K562 (cell line): Measurements from ENCODE around the gene PLCB1. TPM values are rescaled to one million over a fixed set of nuclear protein-coding genes. Genes with fewer than 3 reads are reported as not detected.

Experiments
- ATAC-seq: fragments of 200-7000 bp; cut with Tn5 transposase; 3 replicates; pipeline ENCODE4 v1.9.1; 2020; ENCODE audit warnings: moderate library complexity
- BruUV-seq: library from RNA; stranded (reverse); fragments of 400-500 nt; replicated peaks from 2 replicates; lab custom pipeline; 2021; lab: Mats Ljungman, UMichigan
- CTCF ChIA-PET: fragments of 300-600 bp; formaldehyde crosslinking; extraction: SDS; loops from one replicate; lab custom pipeline; 2021; ENCODE audit warnings: low intra/inter-chr PET ratio; lab: Yijun Ruan, JAX
- POLR2A ChIA-PET: fragments of 300-600, 350-650 bp; sonication (Branson Sonifier 250); formaldehyde crosslinking; extraction: SDS; loops from one replicate; lab custom pipeline; 2021; ENCODE audit warnings: antibody characterized with exemption, inconsistent platforms; lab: Yijun Ruan, JAX
- DNase-seq, 4 experiments: peaks; one replicate each; pipeline versions ENCODE4 v3.0.0 to v3.0.0-alpha.2; 2011 to 2018; ENCODE audit warnings: low spot score in 3 of 4, mixed read lengths in 3 of 4; ENCODE audit errors: extremely low read depth in 1 of 4
- FAIRE-seq: peaks from 2 replicates; lab custom pipeline; 2011; peaks lifted over from hg19 to GRCh38; lab: Jason Lieb, UNC
- H2AFZ ChIP-seq: 2 replicates; pipeline ENCODE4 v1.6.0; 2011; ENCODE audit warnings: low read depth, low read length, control low read depth, inconsistent platforms
- H3K27ac ChIP-seq: fragments of 200-600 bp; 3 replicates; pipeline ENCODE4 v1.8.0; 2011; ENCODE audit warnings: low read depth, mild to moderate bottlenecking, control low read depth, inconsistent platforms, low read length, moderate library complexity, mixed read lengths; ENCODE audit errors: extremely low read depth
- H3K27me3 ChIP-seq, 2 experiments: fragments of 300-600 bp in 1 of 2; 2 replicates in 1 of 2; 3 replicates in 1 of 2; pipeline versions ENCODE4 v1.6.0 to v1.8.0; 2011; ENCODE audit warnings: inconsistent platforms in 2 of 2, low read length in 2 of 2, mild to moderate bottlenecking in 1 of 2, mixed read lengths in 1 of 2, moderate library complexity in 1 of 2; ENCODE audit not compliant: control insufficient read depth in 2 of 2, insufficient read depth in 2 of 2
- H3K36me3 ChIP-seq: fragments of 300-600 bp; 3 replicates; pipeline ENCODE4 v1.8.0; 2011; ENCODE audit warnings: mild to moderate bottlenecking, low read length, inconsistent platforms; ENCODE audit not compliant: control insufficient read depth, insufficient read depth
- H3K4me1 ChIP-seq, 2 experiments: fragments of 200-600 bp in 1 of 2; replicated peaks in 1 of 2; 2 replicates in 1 of 2; 3 replicates in 1 of 2; pipeline versions ENCODE4 v1.5.1 to v1.8.0; 2011; ENCODE audit warnings: inconsistent platforms in 2 of 2, low read length in 2 of 2, mild to moderate bottlenecking in 1 of 2, mixed read lengths in 1 of 2, moderate library complexity in 1 of 2; ENCODE audit not compliant: control insufficient read depth in 2 of 2, insufficient read depth in 2 of 2
- H3K4me2 ChIP-seq: 2 replicates; pipeline ENCODE4 v1.6.1; 2011; ENCODE audit warnings: low read length, control low read depth, inconsistent platforms, mixed read lengths; ENCODE audit not compliant: insufficient read depth
- H3K4me3 ChIP-seq: fragments of 200-600 bp; sonication (generic), shearing (Covaris generic); 2 replicates; pipeline ENCODE4 v1.5.1; 2016; ENCODE audit warnings: control low read depth, inconsistent platforms
- H3K79me2 ChIP-seq: fragments of 200-600 bp; 3 replicates; pipeline ENCODE4 v1.8.0; 2011; ENCODE audit warnings: low read length, inconsistent platforms; ENCODE audit not compliant: control insufficient read depth, insufficient read depth
- H3K9ac ChIP-seq, 2 experiments: 2 replicates each; pipeline versions ENCODE4 v1.6.0 to v1.6.1; 2011; ENCODE audit warnings: low read depth in 2 of 2, low read length in 2 of 2, control low read depth in 1 of 2, inconsistent platforms in 1 of 2, mild to moderate bottlenecking in 1 of 2, mixed read lengths in 1 of 2; ENCODE audit not compliant: insufficient read depth in 1 of 2
- H3K9me1 ChIP-seq: one replicate; pipeline ENCODE4 v1.6.0; 2011; ENCODE audit warnings: inconsistent platforms, mild to moderate bottlenecking, low read length, moderate library complexity; ENCODE audit not compliant: control insufficient read depth, insufficient read depth
- H3K9me3 ChIP-seq: replicated peaks from 2 replicates; pipeline ENCODE4 v1.5.1; 2011; ENCODE audit warnings: low read depth, low read length, inconsistent platforms; ENCODE audit not compliant: control insufficient read depth, insufficient read depth
- H4K20me1 ChIP-seq: replicated peaks from 2 replicates; pipeline ENCODE4 v1.6.1; 2011; ENCODE audit warnings: low read length, inconsistent platforms, mixed read lengths; ENCODE audit not compliant: control insufficient read depth, insufficient read depth
- C11orf30 ChIP-seq: fragments of 450-650 bp; IDR thresholded peaks from 2 replicates; pipeline ENCODE4 v1.6.1; 2016; ENCODE audit warnings: low read depth, mild to moderate bottlenecking
- ERF ChIP-seq: fragments of 450-650 bp; formaldehyde crosslinking; IDR thresholded peaks from 2 replicates; pipeline ENCODE4 v1.4.0; 2020; ENCODE audit warnings: mild to moderate bottlenecking, mixed read lengths
- NR2C2 ChIP-seq, 2 experiments: fragments of 200-800 bp in 1 of 2; sonication (Bioruptor generic) in 1 of 2; sonication (generic) in 1 of 2; formaldehyde crosslinking in 1 of 2; IDR thresholded peaks; 2 replicates each; pipeline versions ENCODE4 v1.6.1 to v1.8.0; 2016 to 2022; ENCODE audit warnings: mild to moderate bottlenecking in 1 of 2, missing compliant biosample characterization in 1 of 2, missing genetic modification characterization in 1 of 2, missing genetic modification reagents in 1 of 2
- RBM17 ChIP-seq: fragments of 200-400 bp; formaldehyde crosslinking; IDR thresholded peaks from 2 replicates; pipeline ENCODE4 v1.6.1; 2017; ENCODE audit warnings: low read depth, mild to moderate bottlenecking, low read length, borderline replicate concordance
- ZNF316 ChIP-seq: fragments of 450-650 bp; IDR thresholded peaks from 2 replicates; pipeline ENCODE4 v1.6.1; 2016
- WGBS: fragments of 100-300 bp; shearing (Covaris generic); methylation state at CpG from one replicate; pipeline ENCODE4 v1.1.6; 2016; ENCODE audit warnings: low coverage, mixed read lengths; ENCODE audit not compliant: insufficient coverage; ENCODE audit errors: missing lambda C conversion rate; 5-methylcytosine and 5-hydroxymethylcytosine counted together
- in situ Hi-C: fragments of 300-500 bp; cut with MboI; formaldehyde crosslinking; loops from 4 replicates; pipeline ENCODE4 v1.15.0; 2018; ENCODE audit warnings: inconsistent platforms, mixed read lengths
- intact Hi-C: fragments of 100-400 bp; cut with micrococcal nuclease; formaldehyde crosslinking; loops from 2 replicates; pipeline ENCODE4 v1.14.2; 2022
- polyA plus RNA-seq, 8 experiments: library from polyadenylated mRNA; depleted of rRNA in 4 of 8; stranded (reverse) in 5 of 8; unstranded in 3 of 8; fragments of >200 nt; fragmentation: Nextera tagmentation in 2 of 8; fragmentation: Illumina TruSeq in 1 of 8; extraction: Ambion mirVana in 2 of 8; extraction: Trizol in 1 of 8; gene quantifications; 2 replicates each; pipeline versions ENCODE4 v1.2.1 to v1.2.3, GENCODE V29; 2011 to 2014; ENCODE audit warnings: inconsistent platforms in 1 of 8, missing spikeins in 1 of 8
- total RNA-seq, 7 experiments: library from RNA; depleted of rRNA in 6 of 7; stranded (reverse); fragments of >200 nt in 6 of 7; fragmentation: Illumina TruSeq in 2 of 7; extraction: Trizol in 2 of 7; gene quantifications; 2 replicates each; pipeline versions ENCODE4 v1.2.1 to v1.2.3, GENCODE V29; 2011 to 2021; ENCODE audit warnings: low replicate concordance in 1 of 7

Gene PLCB1
- total and polyA plus RNA-seq, 9 of the 15 experiments (the other 6 are each of a cell fraction or from before 2014, with no cell fraction given) = 0.34 to 3.1 (median 1.3) TPM

DNA sequence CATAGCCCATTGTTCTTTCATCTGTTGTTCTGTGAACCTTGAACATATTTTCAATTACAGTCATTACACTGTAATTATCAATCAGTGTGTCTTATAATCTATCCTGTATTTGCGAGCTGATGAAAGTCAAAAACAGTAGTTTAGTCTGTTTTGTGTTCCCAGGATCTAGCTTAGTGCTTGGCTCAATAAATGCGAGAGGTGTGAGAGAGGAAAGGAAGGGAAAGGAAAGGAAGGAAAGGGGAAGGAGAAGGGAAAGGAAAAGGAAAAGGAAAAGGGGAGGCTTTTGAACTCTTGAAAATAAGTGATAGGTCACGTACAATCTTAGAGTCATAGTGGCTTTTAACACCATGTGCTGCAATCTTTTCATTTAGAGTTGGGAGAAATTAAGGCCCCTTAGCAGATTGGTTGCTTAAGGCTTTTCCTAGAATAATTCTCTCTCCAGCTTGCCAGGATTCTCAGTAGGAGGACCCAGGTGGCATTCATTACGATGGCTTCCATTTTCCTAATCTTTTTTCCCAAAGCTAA, 503.0 kb downstream of the PLCB1 start:
- FAIRE-seq (no peak), DNase-seq (no peak), ATAC-seq (no peak)
- Histone ChIP-seq H4K20me1 (no peaks in the 10 kb centered on the region), H3K27me3 (no peaks in the 10 kb centered on the region), H3K4me1 (no peaks in the 10 kb centered on the region), H3K4me3 (no peak overlapping the region), H3K36me3 (no peaks in the 10 kb centered on the region), H3K9ac (no peak overlapping the region), H2AFZ (no peak overlapping the region), H3K9me1 (no peaks in the 10 kb centered on the region), H3K4me2 (no peak overlapping the region), H3K27ac (no peak overlapping the region), H3K9me3 (no peaks in the 10 kb centered on the region), H3K79me2 (no peaks in the 10 kb centered on the region)
- TF ChIP-seq ZNF316 = no peak
- no peak for TF ChIP-seq RBM17
- no peak for TF ChIP-seq ERF
- intact Hi-C loops = no loop called here
- ChIA-PET POLR2A (no interaction called here), CTCF (no interaction called here)
- 0% methylated on average over 4 of the region's 4 CpGs for WGBS
- in situ Hi-C loops = no loop called here
- BruUV-seq = no TSS peak

DNA sequence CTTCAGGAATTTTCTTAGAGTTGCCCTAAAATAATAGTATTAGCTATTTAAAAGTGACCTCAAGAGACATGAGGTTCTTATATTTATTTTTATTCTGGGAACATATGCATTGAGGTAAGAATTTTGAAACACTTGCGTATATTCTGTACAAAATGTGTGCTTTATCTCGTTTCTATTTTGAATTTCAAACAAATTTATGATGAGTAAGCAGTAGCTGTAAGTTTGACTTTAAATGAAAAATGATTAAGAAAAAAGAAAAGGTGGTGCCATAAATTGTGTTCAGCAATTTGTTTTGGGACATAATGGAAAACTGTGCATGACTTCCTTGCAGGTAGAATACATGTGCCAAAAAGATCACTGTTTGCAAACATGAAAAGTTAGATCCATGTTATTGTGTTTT, 503.8 kb downstream of the PLCB1 start:
- no peaks in the 10 kb centered on the region for H3K79me2 ChIP-seq
- H3K4me3 ChIP-seq = no peak overlapping the region
- H3K27ac ChIP-seq = no peak overlapping the region
- FAIRE-seq = no peak
- no peaks in the 10 kb centered on the region for H3K4me1 ChIP-seq
- H3K4me2 ChIP-seq = no peak overlapping the region
- in situ Hi-C loops (no loop called here), intact Hi-C loops (no loop called here)
- DNase-seq = no peak
- H3K36me3 ChIP-seq = no peaks in the 10 kb centered on the region
- ChIA-PET CTCF (no interaction called here), POLR2A (no interaction called here)
- ATAC-seq = no peak
- no peaks in the 10 kb centered on the region for H3K9me3 ChIP-seq
- H3K9ac ChIP-seq = no peak overlapping the region
- no peak overlapping the region for H2AFZ ChIP-seq
- no TSS peak for BruUV-seq
- no peaks in the 10 kb centered on the region for H4K20me1 ChIP-seq
- WGBS = 5% methylated on average over 2 of the region's 2 CpGs
- H3K27me3 ChIP-seq = no peaks in the 10 kb centered on the region
- no peaks in the 10 kb centered on the region for H3K9me1 ChIP-seq
- TF ChIP-seq NR2C2 (CRISPR knock-in tag; IDR thresholded peaks at IDR 0.05) (no peak), NR2C2 (tag; IDR thresholded peaks at IDR 0.05) (no peak), C11orf30 (peak; percentile 6; the same call in 1 of the 2 replicates)
